GM21360 (cell line): Measurements from ENCODE around the gene ZBTB16.

Experiments
- ATAC-seq: cut with Tn5 transposase; IDR thresholded peaks from one replicate; pipeline ENCODE4 v1.9.1; 2021; ENCODE audit warnings: mild to moderate bottlenecking, moderate library complexity; ENCODE audit not compliant: unreplicated experiment

ZBTB16 gene

GRCh38 chr11:114254571-114255146 lies 195.1 kb downstream of the ZBTB16 start:
- ATAC-seq, result no peak

GRCh38 chr11:114255289-114255688 lies 195.8 kb downstream of the ZBTB16 start:
- no peak for ATAC-seq

GRCh38 chr11:114256176-114256966 lies 196.9 kb downstream of the ZBTB16 start:
- ATAC-seq, result no peak

- ATAC-seq, result no peak
Measured at GRCh38 chr11:114256967-114257286, 197.4 kb downstream of the ZBTB16 start.

- no peak for ATAC-seq
Measured at GRCh38 chr11:114257621-114258558, 198.4 kb downstream of the ZBTB16 start.

GRCh38 chr11:114258696-114259095 lies 199.2 kb downstream of the ZBTB16 start:
- ATAC-seq, result no peak

- no peak for ATAC-seq
Measured at GRCh38 chr11:114259124-114259526, 199.6 kb downstream of the ZBTB16 start.

- ATAC-seq, result no peak
Measured at GRCh38 chr11:114259551-114259983, 200.1 kb downstream of the ZBTB16 start.

GRCh38 chr11:114260077-114260476 lies 200.6 kb downstream of the ZBTB16 start:
- no peak for ATAC-seq

GRCh38 chr11:114260483-114260882 lies 201.0 kb downstream of the ZBTB16 start:
- ATAC-seq, result no peak

GRCh38 chr11:114261791-114262190 lies 202.3 kb downstream of the ZBTB16 start:
- no peak for ATAC-seq

- no peak for ATAC-seq
Measured at GRCh38 chr11:114262681-114263512, 203.4 kb downstream of the ZBTB16 start.

- no peak for ATAC-seq
Measured at GRCh38 chr11:114263513-114264170, 204.1 kb downstream of the ZBTB16 start.

- no peak for ATAC-seq
Measured at GRCh38 chr11:114264381-114264780, 204.9 kb downstream of the ZBTB16 start.

GRCh38 chr11:114265122-114265878 lies 205.8 kb downstream of the ZBTB16 start:
- ATAC-seq, result no peak

- ATAC-seq, result no peak
Measured at GRCh38 chr11:114269498-114269897, 210.0 kb downstream of the ZBTB16 start.

- no peak for ATAC-seq
Measured at GRCh38 chr11:114270531-114271270, 211.2 kb downstream of the ZBTB16 start.

- ATAC-seq, result no peak
Measured at GRCh38 chr11:114271316-114271715, 211.8 kb downstream of the ZBTB16 start.

- ATAC-seq, result no peak
Measured at GRCh38 chr11:114272311-114272710, 212.8 kb downstream of the ZBTB16 start.
